Fibroblast of gingiva (primary cell): ENCODE results near the gene TMEM108.

Experiments used
- DNase-seq: peaks from one replicate; pipeline ENCODE4 v3.0.0-alpha.2; 2011; ENCODE audit warnings: low read depth

Gene TMEM108

GRCh38 chr3:133167340-133168024 is 129.3 kb downstream of the TMEM108 start:
- no peak for DNase-seq

GRCh38 chr3:133168025-133168401 is 129.8 kb downstream of the TMEM108 start:
- no peak for DNase-seq

GRCh38 chr3:133169331-133170068 is 131.3 kb downstream of the TMEM108 start:
- no peak for DNase-seq

- DNase-seq: no peak
Observed at GRCh38 chr3:133171831-133172230, 133.6 kb downstream of the TMEM108 start.

- no peak for DNase-seq
Observed at GRCh38 chr3:133181392-133182150, 143.4 kb downstream of the TMEM108 start.

- DNase-seq: no peak
Observed at GRCh38 chr3:133187870-133188379, 149.7 kb downstream of the TMEM108 start.

GRCh38 chr3:133188996-133189395 is 150.8 kb downstream of the TMEM108 start:
- no peak for DNase-seq

GRCh38 chr3:133189893-133190292 is 151.7 kb downstream of the TMEM108 start:
- no peak for DNase-seq

GRCh38 chr3:133191818-133192217 is 153.6 kb downstream of the TMEM108 start:
- DNase-seq: no peak

- DNase-seq: no peak
Observed at GRCh38 chr3:133192363-133192945, 154.3 kb downstream of the TMEM108 start.

GRCh38 chr3:133192967-133193366 is 154.8 kb downstream of the TMEM108 start:
- no peak for DNase-seq

- no peak for DNase-seq
Observed at GRCh38 chr3:133196527-133196926, 158.3 kb downstream of the TMEM108 start.

- DNase-seq: no peak
Observed at GRCh38 chr3:133197619-133198018, 159.4 kb downstream of the TMEM108 start.

- DNase-seq: no peak
Observed at GRCh38 chr3:133206921-133207320, 168.7 kb downstream of the TMEM108 start.

GRCh38 chr3:133208184-133208583 is 170.0 kb downstream of the TMEM108 start:
- DNase-seq: no peak

- DNase-seq: peak; percentile 2
Observed at GRCh38 chr3:133209871-133210550, 171.8 kb downstream of the TMEM108 start.

GRCh38 chr3:133210656-133211055 is 172.5 kb downstream of the TMEM108 start:
- no peak for DNase-seq

- no peak for DNase-seq
Observed at GRCh38 chr3:133211449-133211848, 173.3 kb downstream of the TMEM108 start.

- DNase-seq: no peak
Observed at GRCh38 chr3:133211856-133212255, 173.7 kb downstream of the TMEM108 start.

GRCh38 chr3:133213937-133214336 is 175.7 kb downstream of the TMEM108 start:
- DNase-seq: no peak

GRCh38 chr3:133227813-133228212 is 189.6 kb downstream of the TMEM108 start:
- DNase-seq: no peak

- no peak for DNase-seq
Observed at GRCh38 chr3:133230195-133230594, 192.0 kb downstream of the TMEM108 start.
